DND-41 (cell line): ENCODE data around the gene GPAT3.
A peak's percentile ranks its signal among the peaks of the same experiment; 100 is the strongest.

Experiments used
- ATAC-seq: fragments of 200-7000 bp; cut with Tn5 transposase; 3 replicates; pipeline ENCODE4 v1.9.1; 2021; ENCODE audit warnings: low read depth; ENCODE audit not compliant: insufficient read depth
- DNase-seq: peaks from one replicate; pipeline ENCODE4 v3.0.0-alpha.2; 2020
- H2AFZ ChIP-seq: 2 replicates; pipeline ENCODE4 v1.6.0; 2012; ENCODE audit warnings: low read depth, low read length
- H3K27ac ChIP-seq: 2 replicates; pipeline ENCODE4 v1.5.1; 2012; ENCODE audit warnings: low read length, inconsistent platforms
- H3K27me3 ChIP-seq: fragments of 200-600 bp; sonication (generic); 2 replicates; pipeline ENCODE4 v1.6.0; 2012; ENCODE audit warnings: low read length, mild to moderate bottlenecking, inconsistent platforms; ENCODE audit not compliant: insufficient read depth, poor library complexity
- H3K36me3 ChIP-seq: 2 replicates; pipeline ENCODE4 v1.5.1; 2012; ENCODE audit warnings: low read length, inconsistent platforms; ENCODE audit not compliant: insufficient read depth
- H3K4me1 ChIP-seq: 2 replicates; pipeline ENCODE4 v1.5.1; 2012; ENCODE audit warnings: mild to moderate bottlenecking, low read length; ENCODE audit not compliant: insufficient read depth
- H3K4me2 ChIP-seq: 2 replicates; pipeline ENCODE4 v1.6.0; 2012; ENCODE audit warnings: mild to moderate bottlenecking, moderate library complexity, low read length, inconsistent platforms; ENCODE audit not compliant: insufficient read depth
- H3K4me3 ChIP-seq, 2 experiments: fragments of 200-600 bp in 1 of 2; shearing (Covaris generic) in 1 of 2; 2 replicates each; pipeline ENCODE4 v1.5.1; 2012 to 2016; ENCODE audit warnings: inconsistent platforms in 2 of 2, low read length in 2 of 2, mild to moderate bottlenecking in 2 of 2, low read depth in 1 of 2, moderate library complexity in 1 of 2
- H3K79me2 ChIP-seq: 2 replicates; pipeline ENCODE4 v1.6.0; 2012; ENCODE audit warnings: low read length, inconsistent platforms; ENCODE audit not compliant: insufficient read depth
- H3K9ac ChIP-seq: 2 replicates; pipeline ENCODE4 v1.6.0; 2012; ENCODE audit warnings: low read depth, mild to moderate bottlenecking, inconsistent platforms, low read length, moderate library complexity
- H3K9me3 ChIP-seq: 2 replicates; pipeline ENCODE4 v1.5.1; 2012; ENCODE audit warnings: low read length, moderate library complexity, mild to moderate bottlenecking, inconsistent platforms; ENCODE audit not compliant: insufficient read depth, severe bottlenecking
- H4K20me1 ChIP-seq: 2 replicates; pipeline ENCODE4 v1.6.0; 2012; ENCODE audit warnings: low read length; ENCODE audit not compliant: insufficient read depth
- CTCF ChIP-seq: IDR thresholded peaks from 2 replicates; pipeline ENCODE4 v1.5.1; 2012; ENCODE audit warnings: borderline replicate concordance, low read length, moderate library complexity, mild to moderate bottlenecking; ENCODE audit not compliant: poor library complexity, severe bottlenecking; ENCODE audit errors: extremely low read depth
- EZH2 ChIP-seq: IDR thresholded peaks from 3 replicates; pipeline ENCODE4 v1.6.1; 2012; ENCODE audit warnings: borderline replicate concordance, low read depth, mild to moderate bottlenecking, moderate library complexity, low read length, inconsistent platforms; ENCODE audit not compliant: severe bottlenecking

Gene GPAT3

GRCh38 chr4:83546786-83547185, 10.9 kb downstream of the GPAT3 start:
- H2AFZ ChIP-seq, result no peak overlapping the region
- H3K4me1 ChIP-seq, result no peaks in the 10 kb centered on the region
- H3K9ac ChIP-seq, result no peak overlapping the region
- no peaks in the 10 kb centered on the region for H3K27me3 ChIP-seq
- H3K79me2 ChIP-seq, result no peaks in the 10 kb centered on the region
- DNase-seq, result no peak
- ATAC-seq, result no peak
- no peak overlapping the region for H3K4me2 ChIP-seq
- TF ChIP-seq CTCF, result no peak
- TF ChIP-seq EZH2, result no peak
- H3K27ac ChIP-seq, result no peak overlapping the region
- no peaks in the 10 kb centered on the region for H3K36me3 ChIP-seq
- no peaks in the 10 kb centered on the region for H3K9me3 ChIP-seq
- no peaks in the 10 kb centered on the region for H4K20me1 ChIP-seq
- H3K4me3 ChIP-seq, result no peak overlapping the region

GRCh38 chr4:83548151-83548905, 12.4 kb downstream of the GPAT3 start:
- Histone ChIP-seq H3K9me3 (no peaks in the 10 kb centered on the region), H3K4me3 (no peak overlapping the region), H3K27ac (no peak overlapping the region), H2AFZ (no peak overlapping the region), H3K27me3 (no peaks in the 10 kb centered on the region), H4K20me1 (no peaks in the 10 kb centered on the region), H3K4me2 (no peak overlapping the region), H3K79me2 (no peaks in the 10 kb centered on the region), H3K9ac (no peak overlapping the region), H3K36me3 (no peaks in the 10 kb centered on the region), H3K4me1 (no peaks in the 10 kb centered on the region)
- ATAC-seq, result peak; percentile 74
- TF ChIP-seq EZH2 (no peak), CTCF (no peak)
- DNase-seq, result peak; percentile 38

- no peak overlapping the region for H2AFZ ChIP-seq
- TF ChIP-seq CTCF (no peak), EZH2 (no peak)
- no peaks in the 10 kb centered on the region for H4K20me1 ChIP-seq
- no peak for DNase-seq
- no peaks in the 10 kb centered on the region for H3K36me3 ChIP-seq
- H3K4me3 ChIP-seq, result no peak overlapping the region
- H3K9ac ChIP-seq, result no peak overlapping the region
- H3K27me3 ChIP-seq, result no peaks in the 10 kb centered on the region
- no peaks in the 10 kb centered on the region for H3K4me1 ChIP-seq
- no peak overlapping the region for H3K4me2 ChIP-seq
- no peaks in the 10 kb centered on the region for H3K9me3 ChIP-seq
- no peaks in the 10 kb centered on the region for H3K79me2 ChIP-seq
- ATAC-seq, result no peak
- no peak overlapping the region for H3K27ac ChIP-seq
Observed at GRCh38 chr4:83552083-83552482, 16.2 kb downstream of the GPAT3 start.

- Histone ChIP-seq H3K9ac (no peak overlapping the region), H2AFZ (no peak overlapping the region), H3K36me3 (no peaks in the 10 kb centered on the region), H3K79me2 (no peaks in the 10 kb centered on the region), H4K20me1 (no peaks in the 10 kb centered on the region), H3K27ac (no peak overlapping the region), H3K4me2 (no peak overlapping the region), H3K27me3 (peaks cover 2% of the 10 kb centered on the region), H3K4me1 (no peaks in the 10 kb centered on the region), H3K4me3 (no peak overlapping the region), H3K9me3 (no peaks in the 10 kb centered on the region)
- ATAC-seq, result no peak
- no peak for TF ChIP-seq EZH2
- TF ChIP-seq CTCF, result no peak
- DNase-seq, result no peak
Observed at GRCh38 chr4:83552924-83553323, 17.0 kb downstream of the GPAT3 start.
